ENCODE results near the gene KRTAP10-4. TPM values are rescaled to one million over a fixed set of nuclear protein-coding genes. Genes with fewer than 3 reads are reported as not detected.

Gene KRTAP10-4
- total and polyA plus RNA-seq, 2 of the 4 experiments (the other 2 are of a cell fraction) = not detected

GRCh38 chr21:44532712-44533111 lies 40.8 kb upstream of the KRTAP10-4 start:
- no peak overlapping the region for H2BK20ac ChIP-seq (ENCODE audit: low read depth, low read length)
- H3K56ac ChIP-seq (ENCODE audit: extremely low read depth, insufficient read depth, low read length) = no peak overlapping the region
- no peak for DNase-seq
- H3K36me3 ChIP-seq (ENCODE audit: control insufficient read depth, insufficient read depth, low read length) = no peaks in the 10 kb centered on the region
- H3K27ac ChIP-seq (ENCODE audit: insufficient read depth, low read length) = no peak overlapping the region
- H4K20me1 ChIP-seq (ENCODE audit: insufficient read depth, low read length) = no peaks in the 10 kb centered on the region
- intact Hi-C loops (cut with micrococcal nuclease) = no loop called here
- BruUV-seq (replicated peaks) = no TSS peak
- no peak overlapping the region for H3K4me2 ChIP-seq (ENCODE audit: low read depth, low read length)
- H2AK9ac ChIP-seq (replicated peaks; ENCODE audit: low read depth, low read length, poor library complexity) = no peak overlapping the region
- H3K9me1 ChIP-seq (ENCODE audit: insufficient read depth, low read length) = no peaks in the 10 kb centered on the region
- WGBS, 2 experiments (ENCODE audit: extremely low coverage in 2 of 2, insufficient read length in 1 of 2) = 64% methylated on average over 6 of the region's 16 CpGs; no CpG with 5 or more reads in 1 of the 2 experiments
- CTCF ChIA-PET = no interaction called here
- no peak overlapping the region for H4K8ac ChIP-seq (ENCODE audit: low read depth in 2 of 2, low read length in 2 of 2)
- in situ Hi-C loops (cut with MboI; ENCODE audit: low sequenced_read_pairs) = no loop called here
- no peak overlapping the region for H2AK5ac ChIP-seq (ENCODE audit: low read depth, low read length)
- no peak overlapping the region for H3K14ac ChIP-seq (replicated peaks; ENCODE audit: low read depth, low read length)
- H3K4ac ChIP-seq (ENCODE audit: low read depth, low read length) = no peak overlapping the region
- no peak overlapping the region for H3K18ac ChIP-seq (ENCODE audit: low read depth, low read length)
- no peak for TF ChIP-seq NFE2L2 (IDR thresholded peaks at IDR 0.05; ENCODE audit: low read depth, low read length)
- no peaks in the 10 kb centered on the region for H3K4me1 ChIP-seq (ENCODE audit: control insufficient read depth, insufficient read depth, low read length)
- H3K27me3 ChIP-seq (ENCODE audit: control insufficient read depth, insufficient read depth, low read length) = 0 out of 2 replicates have a peak, but pooled peaks cover 2% of the 10 kb centered on the region
- no peak overlapping the region for H2BK120ac ChIP-seq (ENCODE audit: low read depth, low read length)
- dilution Hi-C loops (cut with HindIII; ENCODE audit: low sequenced_read_pairs, unreplicated experiment) = no loop called here
- peaks cover 17% of the 10 kb centered on the region; the same call in 1 of the 2 replicates for H3K9me3 ChIP-seq (ENCODE audit: control insufficient read depth, insufficient read depth, low read length)
- H3K4me3 ChIP-seq (ENCODE audit: insufficient read depth, low read depth, low read length) = no peak overlapping the region
- no peak overlapping the region for H2BK5ac ChIP-seq (ENCODE audit: low read depth, low read length, poor library complexity, severe bottlenecking)
- no peak overlapping the region for H3K9ac ChIP-seq (ENCODE audit: low read depth, low read length)
- H2BK15ac ChIP-seq (ENCODE audit: low read depth, low read length) = no peak overlapping the region
- H3K79me1 ChIP-seq (ENCODE audit: low read depth in 1 of 2, low read length in 2 of 2) = no peaks in the 10 kb centered on the region
- no peak overlapping the region for H4K91ac ChIP-seq (ENCODE audit: insufficient read depth, low read depth, low read length)
- H4K5ac ChIP-seq (ENCODE audit: low read depth, low read length) = no peak overlapping the region
- no peak overlapping the region for H3K23ac ChIP-seq (ENCODE audit: low read depth, low read length)
- H2AFZ ChIP-seq (replicated peaks; ENCODE audit: low read length, poor library complexity) = no peak overlapping the region
- no peak for ATAC-seq (ENCODE audit: low read depth)
- POLR2A ChIA-PET (ENCODE audit: unreplicated experiment) = no interaction called here

Data from IMR-90 (cell line).